ENCODE data around the gene ASIC4.

The ASIC4 gene

DNA sequence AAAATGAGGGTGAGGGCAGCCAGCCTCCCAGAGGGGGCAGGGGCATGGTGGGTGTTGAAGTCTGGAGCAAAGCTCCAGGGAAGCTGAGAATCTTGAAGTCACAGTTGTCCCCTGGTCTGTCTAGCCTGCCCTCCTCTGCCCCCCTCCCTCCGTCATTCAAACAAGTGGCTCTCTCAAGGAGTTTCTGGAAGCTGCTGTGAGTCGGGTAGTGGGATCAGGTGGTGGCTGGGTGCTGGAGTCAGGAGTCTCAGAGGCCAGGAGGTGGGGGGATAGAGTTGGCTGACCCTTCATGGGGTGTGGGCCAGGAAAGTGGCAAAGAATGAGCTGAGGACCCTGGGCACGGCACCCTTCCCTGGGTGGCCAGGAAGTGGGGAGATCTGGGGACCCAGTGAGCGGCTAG lies 495 bp upstream of the ASIC4 start:
- DNase-seq (ENCODE audit: insufficient read length, low spot score) = no peak

DNA sequence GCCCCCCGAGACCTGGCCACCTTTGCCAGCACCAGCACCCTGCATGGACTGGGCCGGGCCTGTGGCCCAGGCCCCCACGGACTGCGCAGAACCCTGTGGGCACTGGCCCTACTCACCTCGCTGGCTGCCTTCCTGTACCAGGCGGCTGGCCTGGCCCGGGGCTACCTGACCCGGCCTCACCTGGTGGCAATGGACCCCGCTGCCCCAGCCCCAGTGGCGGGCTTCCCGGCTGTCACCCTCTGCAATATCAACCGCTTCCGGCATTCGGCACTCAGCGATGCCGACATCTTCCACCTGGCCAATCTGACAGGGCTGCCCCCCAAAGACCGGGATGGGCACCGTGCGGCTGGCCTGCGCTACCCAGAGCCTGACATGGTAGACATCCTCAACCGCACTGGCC lies 554 bp downstream of the ASIC4 start:
- FAIRE-seq = no peak
- DNase-seq (ENCODE audit: insufficient read length, low spot score) = no peak

More for the DNA sequence above, 495 bp upstream of the ASIC4 start:
- no peak for FAIRE-seq

DNA sequence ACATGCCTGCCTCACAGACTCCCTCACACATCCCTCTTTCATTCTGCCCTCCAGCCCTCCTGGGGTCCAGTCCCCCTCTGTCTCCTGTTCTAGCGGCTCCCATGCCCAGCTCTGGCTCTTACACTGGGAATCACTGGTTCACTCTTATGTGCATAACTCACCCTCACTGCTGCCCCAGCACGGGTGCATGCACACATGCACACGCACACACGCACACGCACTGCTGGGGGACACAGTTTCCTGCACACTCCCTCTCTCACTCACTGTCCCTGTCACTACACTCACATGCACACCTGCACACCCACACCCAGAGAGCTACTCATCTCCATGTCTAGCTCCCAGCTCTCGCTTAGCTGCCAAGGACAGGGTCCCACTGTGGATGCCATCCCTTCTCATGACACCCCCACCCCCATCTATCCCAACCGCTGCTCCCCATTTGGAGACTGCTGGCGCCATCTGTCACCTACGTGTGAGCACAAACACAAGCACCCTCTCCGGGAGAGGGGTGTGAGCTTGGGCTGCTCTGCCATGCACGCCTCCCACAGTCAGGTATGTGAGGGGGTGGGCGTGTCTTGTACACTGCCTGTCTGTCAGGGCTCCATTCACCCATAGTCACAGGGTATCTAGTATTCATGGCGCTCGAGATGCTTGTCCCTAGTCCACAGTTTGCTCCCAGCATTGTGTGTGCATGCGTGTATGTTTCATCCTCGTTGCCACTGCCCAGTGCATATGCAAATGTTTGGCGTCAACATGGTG lies 1.8 kb downstream of the ASIC4 start:
- no peak for FAIRE-seq
- no peak for DNase-seq (ENCODE audit: insufficient read length, low spot score)

DNA sequence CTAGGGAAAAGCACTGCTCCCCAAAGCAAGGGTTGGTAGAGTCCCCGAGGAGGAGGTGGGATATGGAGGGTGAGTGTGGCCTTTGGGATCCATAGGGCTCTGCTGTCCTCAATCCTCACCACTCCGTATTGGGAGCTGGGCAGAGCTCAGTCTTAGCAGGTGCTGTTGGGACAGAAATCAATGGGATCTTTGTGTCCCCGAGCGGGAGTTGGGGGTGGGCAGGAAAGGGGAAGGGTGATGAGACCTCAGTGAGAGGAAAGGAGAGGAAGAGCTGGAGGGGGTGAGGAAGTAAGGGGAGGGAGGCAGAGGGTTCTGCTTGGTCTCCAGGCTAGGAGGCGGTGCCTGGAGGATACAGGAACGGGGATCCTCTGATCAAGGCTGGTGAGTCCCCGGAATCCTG lies 2.6 kb downstream of the ASIC4 start:
- no peak for DNase-seq (ENCODE audit: insufficient read length, low spot score)
- no peak for FAIRE-seq

DNA sequence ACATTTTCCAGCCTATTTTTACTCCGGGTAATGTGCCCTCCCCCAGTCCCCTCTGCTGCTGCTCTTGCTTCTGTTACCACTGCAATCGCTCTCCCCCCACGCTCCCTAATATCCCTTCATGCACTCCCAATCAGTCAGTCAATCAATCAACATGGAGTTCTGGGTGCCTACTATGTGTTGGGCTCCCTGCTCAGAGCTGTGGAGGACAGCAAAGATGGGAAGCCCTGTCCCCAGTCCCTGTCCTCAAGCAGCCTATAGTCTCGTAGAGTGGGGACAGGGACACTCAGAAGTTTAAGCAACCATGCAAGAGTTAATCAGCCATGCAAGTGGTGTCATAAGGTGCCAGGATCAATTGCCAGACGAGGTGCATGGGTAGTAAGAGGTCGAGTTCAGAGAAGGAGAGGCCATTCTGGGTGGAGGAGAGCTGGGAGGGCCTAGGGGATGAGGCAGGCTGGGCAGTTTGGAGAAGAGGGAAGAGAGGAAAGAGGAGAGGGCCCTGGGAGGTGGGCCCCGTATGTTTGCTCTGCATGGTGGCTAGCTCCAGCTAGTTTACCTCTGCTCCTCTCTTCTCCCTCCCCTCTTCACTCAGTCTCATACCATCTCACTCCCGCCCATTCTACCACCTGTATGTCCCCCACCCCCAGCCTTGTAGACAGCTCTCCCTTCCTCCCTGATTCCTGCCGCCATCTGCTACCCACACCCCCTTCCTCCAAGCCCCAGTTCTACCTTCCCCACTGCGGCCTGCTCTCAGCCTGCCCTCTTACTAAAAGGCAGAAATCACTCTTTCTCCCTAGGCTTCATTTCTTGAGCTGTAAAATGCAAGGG lies 3.9 kb downstream of the ASIC4 start:
- no peak for FAIRE-seq
- DNase-seq (ENCODE audit: insufficient read length, low spot score) = no peak

DNA sequence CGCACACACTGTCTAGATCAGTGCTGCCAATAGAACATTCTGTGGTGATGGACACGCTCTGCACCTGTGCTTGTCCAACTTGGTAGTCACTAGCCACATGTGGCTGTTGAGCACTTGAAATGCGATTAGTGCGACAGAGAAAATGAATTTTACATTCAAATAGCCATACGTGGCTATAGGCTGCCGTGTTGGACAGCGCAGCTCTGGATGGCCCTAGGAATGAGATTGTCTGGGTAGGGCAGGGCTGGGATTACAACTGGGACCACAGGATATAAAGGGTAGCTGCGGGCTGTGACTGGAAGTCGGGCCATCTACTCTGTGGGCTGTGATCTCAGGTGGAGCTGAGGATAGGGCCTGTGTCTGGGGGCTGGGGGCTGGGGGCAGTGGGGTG lies 5.2 kb downstream of the ASIC4 start:
- DNase-seq (ENCODE audit: insufficient read length, low spot score) = no peak
- FAIRE-seq = no peak

DNA sequence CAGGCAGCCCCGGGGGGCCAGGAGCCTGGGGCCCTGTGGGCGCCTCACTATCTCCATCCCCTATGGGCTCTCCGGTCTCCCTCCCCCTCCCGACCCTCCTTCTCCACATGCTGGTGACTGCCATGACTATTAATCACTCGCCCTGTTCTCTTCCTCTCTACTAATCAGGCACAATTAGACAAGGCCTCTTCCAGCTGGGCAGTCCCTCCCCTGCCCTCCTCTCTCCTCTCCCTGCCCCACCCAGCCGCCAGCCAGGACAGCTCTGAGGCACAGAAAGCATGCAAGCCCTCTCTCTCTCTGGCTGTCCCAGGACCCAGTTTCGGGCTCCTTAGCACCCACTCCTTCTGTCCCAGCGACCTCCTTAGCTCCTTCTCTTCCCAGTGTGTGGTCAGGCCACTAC lies 5.8 kb downstream of the ASIC4 start:
- no peak for FAIRE-seq
- no peak for DNase-seq (ENCODE audit: insufficient read length, low spot score)

DNA sequence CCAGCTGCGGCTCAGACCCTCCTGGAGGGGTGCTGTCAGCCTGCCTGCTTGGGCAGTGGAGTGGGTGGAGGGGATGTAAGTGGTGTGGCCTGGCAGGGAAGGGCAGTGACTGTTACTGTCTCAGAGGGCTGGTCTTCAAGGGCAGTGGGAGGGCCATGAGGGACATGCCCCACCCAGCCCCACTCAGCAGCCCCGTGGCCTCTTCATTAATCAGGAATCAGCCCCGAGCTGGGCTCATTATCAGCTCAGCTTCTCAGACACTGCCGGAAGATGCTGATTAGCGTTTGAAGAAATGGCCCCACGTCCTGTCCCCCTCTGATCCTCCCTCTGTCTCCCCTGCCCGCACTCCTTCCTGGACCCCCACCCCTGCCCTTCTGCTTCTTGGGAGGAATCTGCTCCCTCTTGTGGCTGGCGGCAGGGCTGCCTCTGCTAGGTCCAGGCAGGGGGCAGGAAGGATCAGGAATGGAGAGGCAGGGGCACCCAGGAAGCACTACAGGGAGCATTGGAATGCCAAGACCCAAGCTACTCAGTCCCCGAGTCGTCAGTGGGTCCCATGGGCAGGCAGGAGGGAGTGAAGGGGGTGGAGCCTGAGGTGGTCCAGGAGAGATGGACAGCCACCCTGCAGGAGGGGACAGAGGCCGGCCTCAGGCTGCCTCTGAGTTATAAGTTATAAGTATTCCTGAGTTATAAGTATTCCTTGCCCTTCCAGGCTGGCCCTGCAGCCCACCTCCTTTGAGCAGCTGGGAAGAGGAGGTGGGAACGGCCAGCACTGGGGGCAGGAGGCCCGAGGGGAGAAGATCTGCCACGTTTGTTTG lies 7.0 kb downstream of the ASIC4 start:
- DNase-seq (ENCODE audit: insufficient read length, low spot score) (peak; percentile 84), FAIRE-seq (peak; percentile 79)

DNA sequence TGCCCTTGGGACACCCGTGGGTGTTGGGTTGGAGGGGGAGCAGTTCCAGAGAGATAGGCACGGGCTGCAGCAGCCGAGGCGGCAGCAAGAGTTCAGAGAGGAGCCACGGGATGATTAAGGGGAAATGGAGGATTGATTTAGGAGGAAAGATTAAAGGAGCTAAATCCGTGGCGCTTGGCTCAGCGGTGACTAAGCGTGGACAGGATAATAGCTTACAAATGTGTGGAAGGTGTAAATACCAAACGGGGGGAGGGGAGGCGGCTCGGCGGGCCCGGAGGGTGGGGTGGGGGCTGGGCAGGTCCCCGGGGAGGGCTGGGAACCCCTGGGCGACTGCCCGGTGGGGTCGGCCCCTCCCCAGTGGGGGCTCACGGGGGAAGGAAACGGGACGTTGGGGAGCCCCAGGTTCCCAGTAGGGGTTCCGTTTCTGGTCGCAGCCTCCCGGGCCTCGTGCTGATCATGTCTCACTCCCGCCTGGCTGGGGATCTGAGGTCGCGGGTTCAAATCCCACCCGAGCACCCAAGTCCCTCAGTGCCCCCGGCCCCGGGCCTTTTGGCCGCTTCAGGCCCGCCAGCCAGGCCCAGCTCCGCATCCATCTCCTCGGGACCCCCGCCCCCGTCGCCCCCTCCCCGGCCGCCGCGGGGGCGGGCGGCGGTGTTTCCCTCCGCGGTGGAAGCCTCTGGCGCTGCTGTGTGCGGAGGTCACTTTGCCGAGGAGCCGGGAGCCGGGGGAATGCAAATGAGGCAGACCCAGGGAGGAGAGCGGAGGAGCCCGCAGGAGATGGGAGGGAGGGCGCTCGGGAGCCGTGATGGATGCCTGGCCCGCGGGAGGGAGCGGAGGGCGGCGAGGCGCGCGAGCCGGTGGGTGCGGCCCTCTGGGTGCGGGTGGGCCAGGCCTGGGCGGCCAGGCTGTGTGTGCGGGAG lies 8.1 kb downstream of the ASIC4 start:
- no peak for FAIRE-seq
- DNase-seq (ENCODE audit: insufficient read length, low spot score) = no peak

DNA sequence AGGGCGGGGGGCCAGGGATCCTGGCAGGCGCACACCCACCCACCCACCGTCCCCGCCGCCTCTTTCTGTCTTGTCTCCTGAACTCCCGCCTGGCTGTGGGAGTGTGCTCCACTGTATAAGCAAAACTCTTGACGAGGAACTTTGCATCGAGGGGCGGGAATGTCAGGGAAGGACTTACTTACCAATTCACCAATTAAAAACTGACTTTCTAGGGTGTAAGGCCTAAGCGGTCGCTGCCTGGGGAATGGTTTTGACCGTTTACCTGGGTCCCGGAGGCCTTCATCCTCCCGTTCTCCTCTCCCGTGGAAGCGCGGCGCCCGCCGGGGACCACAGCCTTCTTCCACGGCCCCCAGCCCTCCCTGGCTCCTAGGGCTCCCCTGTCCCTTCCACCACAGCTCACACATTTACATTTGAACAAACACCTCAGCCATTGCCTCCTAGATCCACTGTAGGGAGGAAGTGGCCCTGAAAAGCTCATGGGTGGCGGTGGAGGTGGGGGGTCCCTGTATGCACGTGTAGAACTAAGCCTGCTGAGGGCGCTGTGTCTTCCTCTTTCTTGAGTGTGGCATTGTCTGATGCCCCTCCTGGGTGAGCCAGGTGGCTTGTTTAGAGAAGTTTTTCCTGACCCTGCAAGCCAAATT lies 8.9 kb downstream of the ASIC4 start:
- FAIRE-seq (no peak), DNase-seq (ENCODE audit: insufficient read length, low spot score) (no peak)

DNA sequence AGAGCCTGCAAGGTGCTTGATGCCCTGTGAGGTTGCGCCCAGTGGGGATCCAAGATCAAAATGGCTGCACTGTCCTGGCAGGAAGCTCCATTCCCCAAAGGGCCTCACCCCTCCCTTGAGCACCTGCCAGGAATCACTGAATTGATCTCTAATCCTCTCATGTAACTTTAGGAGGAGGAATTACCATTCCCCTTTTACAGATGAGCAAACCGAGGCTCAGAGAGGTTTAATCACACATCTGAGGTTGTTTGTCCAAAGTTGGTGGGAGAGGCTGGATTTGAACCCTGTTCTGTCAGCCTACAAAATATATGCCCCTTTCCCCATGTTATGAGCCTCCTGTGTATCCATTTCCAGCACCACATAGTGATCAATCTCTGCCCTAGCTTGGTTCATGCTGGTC lies 10.5 kb downstream of the ASIC4 start:
- DNase-seq (ENCODE audit: insufficient read length, low spot score) = no peak
- FAIRE-seq = no peak

DNA sequence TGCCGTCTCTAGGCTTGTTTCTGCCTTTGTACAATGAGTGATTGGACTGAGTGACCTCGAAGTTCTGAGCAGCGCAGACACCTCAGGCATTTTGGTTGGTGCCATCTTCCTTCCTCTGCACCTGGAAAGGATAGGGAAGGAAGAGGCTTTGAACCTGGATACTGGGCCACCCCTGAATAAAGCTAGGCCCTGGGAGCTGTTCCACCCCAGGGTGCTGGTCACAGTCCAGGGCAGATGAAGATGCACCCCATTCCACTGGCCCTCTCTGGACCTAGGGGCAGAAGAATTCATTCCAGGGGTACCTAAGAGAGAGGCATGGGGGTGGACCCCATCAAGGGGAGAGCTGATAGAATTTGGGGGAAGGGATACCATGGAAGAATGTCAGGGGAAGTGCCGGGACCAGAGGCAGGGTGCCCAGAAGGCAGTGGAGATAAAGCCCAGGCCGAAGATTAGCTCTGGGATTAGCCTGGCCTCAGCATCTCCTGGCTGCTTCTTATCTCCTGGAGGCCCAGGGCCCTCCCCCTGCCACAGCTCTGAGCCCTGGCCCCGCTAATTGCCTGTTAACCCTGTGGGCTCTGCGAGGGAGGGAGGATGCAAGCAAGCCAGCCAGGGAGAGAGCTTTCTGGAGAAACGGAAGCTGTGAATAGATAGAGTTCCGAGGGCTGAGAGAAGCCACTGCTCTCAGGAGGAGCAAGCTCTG lies 11.4 kb downstream of the ASIC4 start:
- DNase-seq (ENCODE audit: insufficient read length, low spot score) (no peak), FAIRE-seq (no peak)

DNA sequence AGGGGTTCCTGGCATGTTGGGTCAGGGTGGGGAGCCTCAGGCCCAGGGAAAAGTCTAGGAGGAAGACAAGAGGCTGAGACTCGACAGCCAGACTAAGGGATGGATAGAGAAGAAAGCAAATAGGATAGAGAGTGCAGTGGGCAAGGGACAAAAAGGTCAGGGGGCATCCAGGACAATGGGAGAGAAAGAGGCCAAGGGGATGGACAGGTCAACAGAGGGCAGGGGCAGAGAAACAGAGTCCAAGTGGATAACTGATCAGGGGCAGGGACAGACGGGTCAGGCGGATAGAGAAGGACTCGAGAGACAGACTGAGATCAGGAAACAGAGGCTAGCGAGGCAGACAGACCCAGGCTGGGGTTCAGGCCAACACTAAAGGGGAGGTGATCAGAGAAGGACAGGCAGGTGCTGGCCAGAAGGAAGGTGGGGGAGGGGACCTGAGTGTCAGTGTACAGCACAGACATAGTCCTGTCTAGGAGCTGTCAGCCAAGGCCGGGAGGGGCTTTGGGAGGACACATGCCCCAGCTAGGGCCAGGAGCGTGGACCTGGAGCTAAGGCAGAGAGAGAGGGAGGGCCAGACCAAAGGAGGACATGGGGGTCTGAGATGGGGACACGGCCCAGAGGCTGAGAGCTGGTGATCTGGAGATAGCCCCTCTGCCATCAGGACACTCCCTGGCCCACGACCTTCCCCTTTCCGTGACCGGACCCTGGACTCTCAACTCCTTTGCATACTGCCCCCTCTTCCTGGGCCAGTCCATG lies 12.2 kb downstream of the ASIC4 start:
- FAIRE-seq = no peak
- no peak for DNase-seq (ENCODE audit: insufficient read length, low spot score)

DNA sequence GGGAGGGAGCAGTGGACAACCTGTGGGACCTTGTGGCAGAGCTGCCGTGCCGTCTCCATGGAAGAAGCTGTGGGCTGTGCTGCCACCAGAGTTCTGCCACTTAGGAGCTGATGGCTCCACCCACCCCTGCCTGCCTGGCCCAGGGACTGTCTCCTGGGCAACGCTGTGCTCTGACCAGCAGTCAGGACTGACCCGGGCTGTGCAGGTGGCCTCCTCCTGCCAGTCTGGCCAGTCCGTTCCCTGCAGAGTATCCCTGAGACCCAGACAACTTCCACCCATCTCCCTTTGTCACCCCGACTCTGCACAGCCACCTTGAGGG lies 12.8 kb downstream of the ASIC4 start:
- FAIRE-seq (peak; percentile 20), DNase-seq (ENCODE audit: insufficient read length, low spot score) (no peak)

DNA sequence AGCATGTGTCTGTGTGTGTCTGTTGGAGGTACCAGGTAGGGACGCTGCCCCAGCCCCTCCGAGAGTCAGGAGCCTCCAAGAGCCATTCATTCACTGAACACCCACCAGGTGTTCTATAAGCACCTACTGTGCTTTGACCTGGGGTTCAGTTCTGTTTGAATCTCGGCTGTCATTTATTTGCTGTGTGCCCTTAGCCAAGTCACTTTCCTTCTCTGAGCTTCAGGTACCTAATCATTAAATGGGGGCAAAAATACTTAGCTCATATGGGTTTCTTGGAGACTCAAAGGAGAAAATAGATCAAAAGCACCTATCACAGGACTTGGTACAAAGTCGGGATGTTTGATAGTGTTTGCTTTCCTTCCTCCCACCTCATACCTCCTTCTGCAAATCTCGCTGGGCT lies 13.2 kb downstream of the ASIC4 start:
- DNase-seq (ENCODE audit: insufficient read length, low spot score) = no peak
- FAIRE-seq = no peak

DNA sequence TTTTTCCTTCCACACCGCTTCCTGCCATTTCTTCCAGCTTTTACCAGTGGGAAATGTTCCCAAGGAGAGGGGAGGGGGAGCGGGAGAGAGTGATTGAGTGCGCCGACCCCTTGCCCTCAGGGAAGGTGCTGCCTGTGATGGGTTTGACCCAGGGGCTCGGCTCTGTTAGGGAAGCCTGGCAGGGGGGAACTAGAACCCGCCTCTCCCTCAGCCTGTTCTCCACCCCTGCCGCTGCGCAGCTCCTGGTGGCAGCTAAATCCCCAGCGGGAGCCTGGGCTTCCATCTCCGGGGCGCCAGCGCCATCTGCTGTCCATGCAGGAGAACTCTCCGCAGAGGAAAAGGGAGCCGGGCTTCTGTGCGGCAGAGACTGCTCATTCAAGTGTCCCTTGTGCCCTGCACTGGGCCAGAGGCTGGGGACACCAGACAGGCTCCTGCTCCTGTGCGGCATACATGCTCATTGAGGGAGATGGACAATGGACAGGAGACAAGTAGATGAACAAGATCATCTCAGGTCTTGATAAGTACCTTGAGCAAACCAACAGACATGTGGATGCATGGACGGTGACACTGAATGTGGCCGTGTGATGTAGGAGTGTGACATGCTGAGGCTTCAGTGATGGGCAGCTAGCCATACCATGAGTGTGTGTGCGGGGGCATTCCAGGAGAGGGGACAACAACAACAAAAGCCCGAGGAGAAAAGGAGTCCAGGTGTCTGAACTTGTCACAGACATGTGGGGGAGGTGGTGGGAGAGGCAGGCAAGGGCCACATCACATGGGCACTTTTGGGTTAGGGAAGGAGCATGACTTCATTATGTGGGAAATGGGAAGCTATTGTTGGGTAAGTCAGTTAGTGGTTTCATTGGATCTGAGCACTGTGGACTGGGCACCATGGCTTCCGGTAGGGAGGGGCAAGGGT lies 16.0 kb downstream of the ASIC4 start:
- FAIRE-seq (peak; percentile 66), DNase-seq (ENCODE audit: insufficient read length, low spot score) (peak; percentile 88)

DNA sequence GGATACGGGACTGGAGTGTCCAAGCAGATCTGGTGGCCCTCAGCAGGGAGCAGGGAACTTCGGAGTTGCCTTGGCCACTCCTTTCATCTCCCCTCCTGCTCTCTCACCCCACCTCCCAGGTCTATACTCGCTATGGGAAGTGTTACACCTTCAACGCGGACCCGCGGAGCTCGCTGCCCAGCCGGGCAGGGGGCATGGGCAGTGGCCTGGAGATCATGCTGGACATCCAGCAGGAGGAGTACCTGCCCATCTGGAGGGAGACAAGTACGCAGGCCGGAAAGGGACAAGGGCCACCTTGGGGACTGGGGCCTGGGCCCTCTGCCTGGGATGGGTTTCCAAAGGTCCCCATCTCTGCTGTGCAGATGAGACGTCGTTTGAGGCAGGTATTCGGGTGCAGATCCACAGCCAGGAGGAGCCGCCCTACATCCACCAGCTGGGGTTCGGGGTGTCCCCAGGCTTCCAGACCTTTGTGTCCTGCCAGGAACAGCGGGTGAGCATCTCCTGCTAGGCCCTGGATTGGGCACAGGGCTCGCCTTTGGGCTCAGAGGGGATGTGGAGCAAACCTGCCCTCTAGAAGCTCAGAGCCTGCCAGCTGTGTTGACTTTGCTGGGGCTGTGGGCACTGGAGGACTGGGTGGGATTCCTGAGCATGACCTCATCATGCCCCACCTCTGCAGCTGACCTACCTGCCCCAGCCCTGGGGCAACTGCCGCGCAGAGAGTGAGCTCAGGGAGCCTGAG lies 17.5 kb downstream of the ASIC4 start:
- FAIRE-seq = no peak
- DNase-seq (ENCODE audit: insufficient read length, low spot score) = no peak
